ENCODE results near the gene IFFO2.

DNA sequence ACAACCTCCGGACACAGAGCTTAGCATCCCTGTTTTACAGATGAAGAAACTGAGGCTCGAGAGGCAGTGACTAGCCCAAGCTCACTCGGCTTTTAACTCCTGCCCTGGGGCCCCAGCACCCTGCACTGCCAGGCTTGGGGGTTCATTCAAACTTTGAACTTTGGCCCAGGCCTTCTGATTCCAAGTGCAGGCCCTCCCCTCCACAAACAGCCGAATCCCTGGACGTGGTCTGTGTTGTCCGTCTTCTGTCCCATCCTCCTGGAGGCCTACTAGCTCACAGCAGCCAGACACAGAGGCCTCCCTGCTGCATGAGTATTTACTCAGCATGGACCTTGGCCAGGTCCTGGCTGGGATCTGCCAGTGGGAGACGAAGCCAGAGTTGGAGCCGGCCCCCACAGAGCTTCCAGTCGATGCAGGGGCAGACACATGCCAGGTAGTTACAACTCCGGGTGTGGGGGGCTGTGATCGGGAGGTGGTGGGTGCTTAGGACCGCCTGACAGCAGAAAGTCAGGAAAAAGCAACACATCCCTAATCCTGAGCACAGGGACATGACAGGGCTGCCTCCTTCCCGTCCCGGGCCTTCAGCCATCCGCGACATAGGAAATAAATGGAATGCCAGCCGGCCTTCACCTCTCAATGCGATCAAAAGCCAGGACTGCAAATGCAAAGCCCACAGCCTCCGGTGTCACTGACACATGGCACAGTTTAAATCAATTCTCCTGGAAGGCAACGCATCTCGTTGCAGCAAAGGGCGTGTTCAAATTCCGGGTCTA is 7.4 kb downstream of the IFFO2 start:
- TF ChIP-seq MXI1 (IDR thresholded peaks at IDR 0.05; ENCODE audit: low read depth, low read length), result no peak
- TF ChIP-seq, protein P1, sequence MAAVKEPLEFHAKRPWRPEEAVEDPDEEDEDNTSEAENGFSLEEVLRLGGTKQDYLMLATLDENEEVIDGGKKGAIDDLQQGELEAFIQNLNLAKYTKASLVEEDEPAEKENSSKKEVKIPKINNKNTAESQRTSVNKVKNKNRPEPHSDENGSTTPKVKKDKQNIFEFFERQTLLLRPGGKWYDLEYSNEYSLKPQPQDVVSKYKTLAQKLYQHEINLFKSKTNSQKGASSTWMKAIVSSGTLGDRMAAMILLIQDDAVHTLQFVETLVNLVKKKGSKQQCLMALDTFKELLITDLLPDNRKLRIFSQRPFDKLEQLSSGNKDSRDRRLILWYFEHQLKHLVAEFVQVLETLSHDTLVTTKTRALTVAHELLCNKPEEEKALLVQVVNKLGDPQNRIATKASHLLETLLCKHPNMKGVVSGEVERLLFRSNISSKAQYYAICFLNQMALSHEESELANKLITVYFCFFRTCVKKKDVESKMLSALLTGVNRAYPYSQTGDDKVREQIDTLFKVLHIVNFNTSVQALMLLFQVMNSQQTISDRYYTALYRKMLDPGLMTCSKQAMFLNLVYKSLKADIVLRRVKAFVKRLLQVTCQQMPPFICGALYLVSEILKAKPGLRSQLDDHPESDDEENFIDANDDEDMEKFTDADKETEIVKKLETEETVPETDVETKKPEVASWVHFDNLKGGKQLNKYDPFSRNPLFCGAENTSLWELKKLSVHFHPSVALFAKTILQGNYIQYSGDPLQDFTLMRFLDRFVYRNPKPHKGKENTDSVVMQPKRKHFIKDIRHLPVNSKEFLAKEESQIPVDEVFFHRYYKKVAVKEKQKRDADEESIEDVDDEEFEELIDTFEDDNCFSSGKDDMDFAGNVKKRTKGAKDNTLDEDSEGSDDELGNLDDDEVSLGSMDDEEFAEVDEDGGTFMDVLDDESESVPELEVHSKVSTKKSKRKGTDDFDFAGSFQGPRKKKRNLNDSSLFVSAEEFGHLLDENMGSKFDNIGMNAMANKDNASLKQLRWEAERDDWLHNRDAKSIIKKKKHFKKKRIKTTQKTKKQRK (IDR thresholded peaks at IDR 0.05; ENCODE audit: low read depth, low read length), result no peak
- TF ChIP-seq, protein P2, sequence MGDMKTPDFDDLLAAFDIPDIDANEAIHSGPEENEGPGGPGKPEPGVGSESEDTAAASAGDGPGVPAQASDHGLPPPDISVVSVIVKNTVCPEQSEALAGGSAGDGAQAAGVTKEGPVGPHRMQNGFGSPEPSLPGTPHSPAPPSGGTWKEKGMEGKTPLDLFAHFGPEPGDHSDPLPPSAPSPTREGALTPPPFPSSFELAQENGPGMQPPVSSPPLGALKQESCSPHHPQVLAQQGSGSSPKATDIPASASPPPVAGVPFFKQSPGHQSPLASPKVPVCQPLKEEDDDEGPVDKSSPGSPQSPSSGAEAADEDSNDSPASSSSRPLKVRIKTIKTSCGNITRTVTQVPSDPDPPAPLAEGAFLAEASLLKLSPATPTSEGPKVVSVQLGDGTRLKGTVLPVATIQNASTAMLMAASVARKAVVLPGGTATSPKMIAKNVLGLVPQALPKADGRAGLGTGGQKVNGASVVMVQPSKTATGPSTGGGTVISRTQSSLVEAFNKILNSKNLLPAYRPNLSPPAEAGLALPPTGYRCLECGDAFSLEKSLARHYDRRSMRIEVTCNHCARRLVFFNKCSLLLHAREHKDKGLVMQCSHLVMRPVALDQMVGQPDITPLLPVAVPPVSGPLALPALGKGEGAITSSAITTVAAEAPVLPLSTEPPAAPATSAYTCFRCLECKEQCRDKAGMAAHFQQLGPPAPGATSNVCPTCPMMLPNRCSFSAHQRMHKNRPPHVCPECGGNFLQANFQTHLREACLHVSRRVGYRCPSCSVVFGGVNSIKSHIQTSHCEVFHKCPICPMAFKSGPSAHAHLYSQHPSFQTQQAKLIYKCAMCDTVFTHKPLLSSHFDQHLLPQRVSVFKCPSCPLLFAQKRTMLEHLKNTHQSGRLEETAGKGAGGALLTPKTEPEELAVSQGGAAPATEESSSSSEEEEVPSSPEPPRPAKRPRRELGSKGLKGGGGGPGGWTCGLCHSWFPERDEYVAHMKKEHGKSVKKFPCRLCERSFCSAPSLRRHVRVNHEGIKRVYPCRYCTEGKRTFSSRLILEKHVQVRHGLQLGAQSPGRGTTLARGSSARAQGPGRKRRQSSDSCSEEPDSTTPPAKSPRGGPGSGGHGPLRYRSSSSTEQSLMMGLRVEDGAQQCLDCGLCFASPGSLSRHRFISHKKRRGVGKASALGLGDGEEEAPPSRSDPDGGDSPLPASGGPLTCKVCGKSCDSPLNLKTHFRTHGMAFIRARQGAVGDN (IDR thresholded peaks at IDR 0.05), result no peak
- TF ChIP-seq POLR2A (IDR thresholded peaks at IDR 0.05; ENCODE audit: low read depth, low read length), result no peak
- no peak for TF ChIP-seq EZH2 (IDR thresholded peaks at IDR 0.05; ENCODE audit: borderline replicate concordance, control insufficient read depth, low read depth, low read length)
- TF ChIP-seq, protein P3, sequence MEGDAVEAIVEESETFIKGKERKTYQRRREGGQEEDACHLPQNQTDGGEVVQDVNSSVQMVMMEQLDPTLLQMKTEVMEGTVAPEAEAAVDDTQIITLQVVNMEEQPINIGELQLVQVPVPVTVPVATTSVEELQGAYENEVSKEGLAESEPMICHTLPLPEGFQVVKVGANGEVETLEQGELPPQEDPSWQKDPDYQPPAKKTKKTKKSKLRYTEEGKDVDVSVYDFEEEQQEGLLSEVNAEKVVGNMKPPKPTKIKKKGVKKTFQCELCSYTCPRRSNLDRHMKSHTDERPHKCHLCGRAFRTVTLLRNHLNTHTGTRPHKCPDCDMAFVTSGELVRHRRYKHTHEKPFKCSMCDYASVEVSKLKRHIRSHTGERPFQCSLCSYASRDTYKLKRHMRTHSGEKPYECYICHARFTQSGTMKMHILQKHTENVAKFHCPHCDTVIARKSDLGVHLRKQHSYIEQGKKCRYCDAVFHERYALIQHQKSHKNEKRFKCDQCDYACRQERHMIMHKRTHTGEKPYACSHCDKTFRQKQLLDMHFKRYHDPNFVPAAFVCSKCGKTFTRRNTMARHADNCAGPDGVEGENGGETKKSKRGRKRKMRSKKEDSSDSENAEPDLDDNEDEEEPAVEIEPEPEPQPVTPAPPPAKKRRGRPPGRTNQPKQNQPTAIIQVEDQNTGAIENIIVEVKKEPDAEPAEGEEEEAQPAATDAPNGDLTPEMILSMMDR (IDR thresholded peaks at IDR 0.05 in 2 of 3, conservative IDR thresholded peaks at IDR 0.05 in 1 of 3; ENCODE audit: control insufficient read depth in 2 of 3, extremely low read depth in 1 of 3, insufficient read depth in 1 of 3, low read depth in 3 of 3, low read length in 3 of 3), result no peak
- TF ChIP-seq, protein P4, sequence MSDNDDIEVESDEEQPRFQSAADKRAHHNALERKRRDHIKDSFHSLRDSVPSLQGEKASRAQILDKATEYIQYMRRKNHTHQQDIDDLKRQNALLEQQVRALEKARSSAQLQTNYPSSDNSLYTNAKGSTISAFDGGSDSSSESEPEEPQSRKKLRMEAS (IDR thresholded peaks at IDR 0.05; ENCODE audit: low read depth, low read length), result no peak
- no peak for TF ChIP-seq CREB1 (IDR thresholded peaks at IDR 0.05; ENCODE audit: low read depth)
- no peak for TF ChIP-seq YY1 (IDR thresholded peaks at IDR 0.05; ENCODE audit: low read depth, low read length)

Data from GM12878 (cell line).